ENCODE data around the gene TMC1. TPM values are rescaled to one million over a fixed set of nuclear protein-coding genes. Genes with fewer than 3 reads are reported as not detected.
A peak's percentile ranks its signal among the peaks of the same experiment; 100 is the strongest.

Gene TMC1
- total RNA-seq, 1 donor from 2014 or later: not detected

DNA sequence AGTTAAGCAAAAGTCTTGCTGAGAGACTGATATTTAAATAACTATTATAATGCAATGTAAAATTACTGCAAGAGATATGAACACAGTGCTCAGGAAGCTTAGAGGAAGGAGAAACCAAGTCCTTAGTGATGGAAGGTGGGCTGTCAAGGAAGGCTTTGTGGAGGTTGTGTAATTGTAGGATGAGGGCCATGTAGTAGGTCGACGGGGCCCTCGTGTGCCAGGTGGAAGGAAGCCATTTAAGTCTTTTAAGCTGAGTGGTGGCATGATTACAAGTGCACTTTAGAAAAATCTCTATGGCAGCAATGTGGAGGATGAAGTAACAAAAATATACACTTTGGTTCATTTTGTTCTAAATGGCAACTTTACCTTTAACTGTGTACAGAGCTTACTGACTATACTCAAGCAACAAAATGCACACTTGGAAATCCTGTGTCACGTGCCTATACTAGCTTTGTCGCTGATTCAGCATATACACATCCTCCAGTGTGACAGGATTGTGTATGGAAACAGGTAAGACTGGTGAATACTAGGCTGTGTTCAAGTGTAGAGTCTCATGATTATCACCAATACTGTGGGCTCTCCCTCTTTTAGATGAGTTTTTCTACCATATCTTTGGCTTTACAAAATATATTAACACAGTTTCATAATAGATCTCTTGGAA, 78.6 kb downstream of the TMC1 start:
- no peaks in the 10 kb centered on the region for H3K27me3 ChIP-seq
- H3K9ac ChIP-seq: no peak overlapping the region
- Mint-ChIP-seq H3K4me1 (peaks cover 22% of the 10 kb centered on the region), H3K4me3 (no peak overlapping the region), H3K27ac (no peak overlapping the region), H3K36me3 (no peaks in the 10 kb centered on the region), H3K9me3 (no peaks in the 10 kb centered on the region), H3K27me3 (ENCODE audit: insufficient read depth, low read depth) (peaks cover 8% of the 10 kb centered on the region)
- no peak overlapping the region for H3K4me3 ChIP-seq
- no peaks in the 10 kb centered on the region for H3F3A ChIP-seq (ENCODE audit: low read depth)
- H4K20me1 ChIP-seq (ENCODE audit: low read depth): no peaks in the 10 kb centered on the region
- H3K79me2 ChIP-seq (ENCODE audit: low read depth): no peaks in the 10 kb centered on the region
- TF ChIP-seq, protein P1, sequence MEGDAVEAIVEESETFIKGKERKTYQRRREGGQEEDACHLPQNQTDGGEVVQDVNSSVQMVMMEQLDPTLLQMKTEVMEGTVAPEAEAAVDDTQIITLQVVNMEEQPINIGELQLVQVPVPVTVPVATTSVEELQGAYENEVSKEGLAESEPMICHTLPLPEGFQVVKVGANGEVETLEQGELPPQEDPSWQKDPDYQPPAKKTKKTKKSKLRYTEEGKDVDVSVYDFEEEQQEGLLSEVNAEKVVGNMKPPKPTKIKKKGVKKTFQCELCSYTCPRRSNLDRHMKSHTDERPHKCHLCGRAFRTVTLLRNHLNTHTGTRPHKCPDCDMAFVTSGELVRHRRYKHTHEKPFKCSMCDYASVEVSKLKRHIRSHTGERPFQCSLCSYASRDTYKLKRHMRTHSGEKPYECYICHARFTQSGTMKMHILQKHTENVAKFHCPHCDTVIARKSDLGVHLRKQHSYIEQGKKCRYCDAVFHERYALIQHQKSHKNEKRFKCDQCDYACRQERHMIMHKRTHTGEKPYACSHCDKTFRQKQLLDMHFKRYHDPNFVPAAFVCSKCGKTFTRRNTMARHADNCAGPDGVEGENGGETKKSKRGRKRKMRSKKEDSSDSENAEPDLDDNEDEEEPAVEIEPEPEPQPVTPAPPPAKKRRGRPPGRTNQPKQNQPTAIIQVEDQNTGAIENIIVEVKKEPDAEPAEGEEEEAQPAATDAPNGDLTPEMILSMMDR (IDR thresholded peaks at IDR 0.05): peak; percentile 5
- TF ChIP-seq EZH2phosphoT487 (IDR thresholded peaks at IDR 0.05) (no peak), EZH2 (IDR thresholded peaks at IDR 0.05) (no peak)
- no peak for DNase-seq (ENCODE audit: low spot score)
- H3K4me2 ChIP-seq: no peak overlapping the region
- no peaks in the 10 kb centered on the region for H3K9me3 ChIP-seq (ENCODE audit: low read depth)
- H2AFZ ChIP-seq (replicated peaks): no peak overlapping the region
- no peaks in the 10 kb centered on the region for H3K4me1 ChIP-seq
- no peak overlapping the region for H3K27ac ChIP-seq
- H3K36me3 ChIP-seq: no peaks in the 10 kb centered on the region

GRCh38 chr9:72600671-72601070, 79.3 kb downstream of the TMC1 start:
- no peaks in the 10 kb centered on the region for H3K27me3 ChIP-seq
- H4K20me1 ChIP-seq (ENCODE audit: low read depth): no peaks in the 10 kb centered on the region
- H3K36me3 Mint-ChIP-seq: no peaks in the 10 kb centered on the region
- H3K4me3 Mint-ChIP-seq: no peak overlapping the region
- no peak overlapping the region for H3K4me3 ChIP-seq
- H3K27ac ChIP-seq: no peak overlapping the region
- no peaks in the 10 kb centered on the region for H3K36me3 ChIP-seq
- no peak for DNase-seq (ENCODE audit: low spot score)
- no peak overlapping the region for H3K9ac ChIP-seq
- H3K27me3 Mint-ChIP-seq (ENCODE audit: insufficient read depth, low read depth): peaks cover 8% of the 10 kb centered on the region
- peaks cover 22% of the 10 kb centered on the region for H3K4me1 Mint-ChIP-seq
- H3F3A ChIP-seq (ENCODE audit: low read depth): no peaks in the 10 kb centered on the region
- H2AFZ ChIP-seq (replicated peaks): no peak overlapping the region
- no peaks in the 10 kb centered on the region for H3K9me3 ChIP-seq (ENCODE audit: low read depth)
- H3K79me2 ChIP-seq (ENCODE audit: low read depth): no peaks in the 10 kb centered on the region
- H3K27ac Mint-ChIP-seq: no peak overlapping the region
- H3K4me1 ChIP-seq: no peaks in the 10 kb centered on the region
- TF ChIP-seq, protein P1 (IDR thresholded peaks at IDR 0.05): no peak
- TF ChIP-seq EZH2phosphoT487 (IDR thresholded peaks at IDR 0.05) (no peak), EZH2 (IDR thresholded peaks at IDR 0.05) (no peak)
- peaks cover 2% of the 10 kb centered on the region for H3K9me3 Mint-ChIP-seq
- H3K4me2 ChIP-seq: no peak overlapping the region

- Mint-ChIP-seq H3K36me3 (no peaks in the 10 kb centered on the region), H3K9me3 (peaks cover 5% of the 10 kb centered on the region), H3K27me3 (ENCODE audit: insufficient read depth, low read depth) (peaks cover 6% of the 10 kb centered on the region), H3K27ac (no peak overlapping the region), H3K4me3 (no peak overlapping the region), H3K4me1 (peaks cover 20% of the 10 kb centered on the region)
- Histone ChIP-seq H3K9ac (no peak overlapping the region), H3K27me3 (no peaks in the 10 kb centered on the region), H3K27ac (no peak overlapping the region), H3K9me3 (ENCODE audit: low read depth) (no peaks in the 10 kb centered on the region), H3F3A (ENCODE audit: low read depth) (no peaks in the 10 kb centered on the region), H2AFZ (replicated peaks) (no peak overlapping the region), H3K4me2 (no peak overlapping the region), H3K4me3 (no peak overlapping the region), H3K36me3 (no peaks in the 10 kb centered on the region), H3K79me2 (ENCODE audit: low read depth) (no peaks in the 10 kb centered on the region), H3K4me1 (no peaks in the 10 kb centered on the region), H4K20me1 (ENCODE audit: low read depth) (no peaks in the 10 kb centered on the region)
- DNase-seq (ENCODE audit: low spot score): no peak
- TF ChIP-seq EZH2 (IDR thresholded peaks at IDR 0.05) (no peak), EZH2phosphoT487 (IDR thresholded peaks at IDR 0.05) (no peak)
Observed at GRCh38 chr9:72601615-72602014, 80.2 kb downstream of the TMC1 start.

- no peaks in the 10 kb centered on the region for H4K20me1 ChIP-seq (ENCODE audit: low read depth)
- no peak overlapping the region for H3K27ac Mint-ChIP-seq
Observed at GRCh38 chr9:72612449-72612848, 91.0 kb downstream of the TMC1 start.

More at GRCh38 chr9:72612449-72612848, 91.0 kb downstream of the TMC1 start:
- Mint-ChIP-seq H3K4me3 (no peak overlapping the region), H3K9me3 (peaks cover 8% of the 10 kb centered on the region), H3K4me1 (peaks cover 10% of the 10 kb centered on the region), H3K36me3 (peaks cover 8% of the 10 kb centered on the region), H3K27me3 (ENCODE audit: insufficient read depth, low read depth) (peaks cover 4% of the 10 kb centered on the region)
- Histone ChIP-seq H3K4me1 (peaks cover 9% of the 10 kb centered on the region), H3K9me3 (ENCODE audit: low read depth) (no peaks in the 10 kb centered on the region), H3K9ac (no peak overlapping the region), H3K4me3 (no peak overlapping the region), H3K36me3 (no peaks in the 10 kb centered on the region), H3K27ac (no peak overlapping the region), H2AFZ (replicated peaks) (no peak overlapping the region), H3K4me2 (no peak overlapping the region), H3K79me2 (ENCODE audit: low read depth) (no peaks in the 10 kb centered on the region), H3K27me3 (no peaks in the 10 kb centered on the region), H3F3A (ENCODE audit: low read depth) (no peaks in the 10 kb centered on the region)
- TF ChIP-seq EZH2 (IDR thresholded peaks at IDR 0.05) (no peak), EZH2phosphoT487 (IDR thresholded peaks at IDR 0.05) (no peak)
- TF ChIP-seq, protein P1 (IDR thresholded peaks at IDR 0.05): no peak
- DNase-seq (ENCODE audit: low spot score): no peak

Data from neural progenitor cell (in vitro differentiated cells).